ENCODE measurements around the gene FBXL17.
"Not testable (repeated sequence)": the region's sequence is repeated elsewhere in the genome, so short reads cannot be mapped to it uniquely, and the experiment has no call there.

FBXL17 gene

DNA sequence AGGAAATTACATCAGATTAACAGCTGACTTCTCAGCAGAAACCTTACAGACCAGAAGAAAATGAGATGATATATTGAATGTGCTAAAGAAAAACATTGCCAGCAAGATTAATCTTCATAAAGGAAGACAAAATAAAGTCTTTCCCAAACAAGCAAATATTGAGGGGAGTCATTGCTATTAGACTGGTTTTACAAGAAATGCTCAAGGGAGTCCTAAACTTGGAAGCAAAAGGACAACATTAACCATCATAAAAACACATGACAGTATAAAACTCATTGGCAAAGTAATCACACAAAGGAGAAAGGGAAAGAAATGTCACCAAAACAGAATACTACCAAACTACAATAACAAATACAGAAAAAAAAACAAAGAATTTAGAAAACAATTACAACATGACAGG is 101.7 kb downstream of the FBXL17 start:
- H3K4me3 ChIP-seq (ENCODE audit: low read depth, low read length), result no peak overlapping the region
- TF ChIP-seq, protein P1, sequence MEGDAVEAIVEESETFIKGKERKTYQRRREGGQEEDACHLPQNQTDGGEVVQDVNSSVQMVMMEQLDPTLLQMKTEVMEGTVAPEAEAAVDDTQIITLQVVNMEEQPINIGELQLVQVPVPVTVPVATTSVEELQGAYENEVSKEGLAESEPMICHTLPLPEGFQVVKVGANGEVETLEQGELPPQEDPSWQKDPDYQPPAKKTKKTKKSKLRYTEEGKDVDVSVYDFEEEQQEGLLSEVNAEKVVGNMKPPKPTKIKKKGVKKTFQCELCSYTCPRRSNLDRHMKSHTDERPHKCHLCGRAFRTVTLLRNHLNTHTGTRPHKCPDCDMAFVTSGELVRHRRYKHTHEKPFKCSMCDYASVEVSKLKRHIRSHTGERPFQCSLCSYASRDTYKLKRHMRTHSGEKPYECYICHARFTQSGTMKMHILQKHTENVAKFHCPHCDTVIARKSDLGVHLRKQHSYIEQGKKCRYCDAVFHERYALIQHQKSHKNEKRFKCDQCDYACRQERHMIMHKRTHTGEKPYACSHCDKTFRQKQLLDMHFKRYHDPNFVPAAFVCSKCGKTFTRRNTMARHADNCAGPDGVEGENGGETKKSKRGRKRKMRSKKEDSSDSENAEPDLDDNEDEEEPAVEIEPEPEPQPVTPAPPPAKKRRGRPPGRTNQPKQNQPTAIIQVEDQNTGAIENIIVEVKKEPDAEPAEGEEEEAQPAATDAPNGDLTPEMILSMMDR (IDR thresholded peaks at IDR 0.05; ENCODE audit: low read depth, low read length), result no peak

DNA sequence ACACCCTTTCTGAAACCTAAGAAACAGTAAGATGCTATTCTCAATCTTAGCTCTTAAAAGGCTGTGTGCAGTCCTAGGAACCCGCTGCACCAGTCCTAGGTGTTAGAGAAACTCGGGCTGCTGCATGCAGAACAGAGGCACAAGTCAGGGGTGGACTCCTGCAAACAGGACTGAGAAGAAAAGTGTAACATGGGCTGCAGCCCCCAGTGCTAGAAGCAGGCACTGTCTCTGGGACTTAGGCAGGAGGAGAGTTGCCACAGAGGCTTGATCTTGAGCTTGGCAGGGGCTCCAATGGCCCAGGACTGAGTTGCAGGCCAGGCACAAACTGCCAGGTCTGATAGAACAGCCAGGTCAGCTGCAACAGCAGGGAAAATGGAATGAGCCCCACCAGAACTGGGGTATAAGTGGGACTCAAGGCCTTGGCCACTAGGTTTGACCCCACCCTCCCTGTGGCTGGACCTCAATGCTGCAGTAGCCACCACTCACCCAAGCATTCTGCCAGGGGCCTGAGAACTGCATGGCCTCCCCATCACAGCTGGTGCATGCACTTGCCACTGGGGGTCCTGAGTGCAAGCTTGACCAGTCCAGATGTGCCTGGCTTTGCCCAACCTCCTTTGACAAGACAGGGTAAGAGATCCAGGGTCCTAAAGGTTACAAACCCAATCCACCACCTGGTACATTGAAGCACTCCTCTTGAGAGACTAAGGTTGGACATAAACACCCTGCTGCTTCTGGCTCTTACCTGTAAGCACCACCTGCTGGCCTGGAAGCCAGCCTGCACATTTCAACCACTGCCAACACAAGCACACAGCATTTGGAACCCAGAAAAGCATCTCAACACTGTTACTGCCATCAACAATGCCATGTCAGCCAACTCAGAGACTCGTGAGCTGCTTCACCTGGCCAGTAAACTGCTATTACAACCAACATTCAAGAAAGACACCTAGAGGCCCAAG is 103.3 kb downstream of the FBXL17 start:
- no peak overlapping the region for H3K4me3 ChIP-seq (ENCODE audit: low read depth, low read length)
- TF ChIP-seq, protein P1 (IDR thresholded peaks at IDR 0.05; ENCODE audit: low read depth, low read length), result no peak

DNA sequence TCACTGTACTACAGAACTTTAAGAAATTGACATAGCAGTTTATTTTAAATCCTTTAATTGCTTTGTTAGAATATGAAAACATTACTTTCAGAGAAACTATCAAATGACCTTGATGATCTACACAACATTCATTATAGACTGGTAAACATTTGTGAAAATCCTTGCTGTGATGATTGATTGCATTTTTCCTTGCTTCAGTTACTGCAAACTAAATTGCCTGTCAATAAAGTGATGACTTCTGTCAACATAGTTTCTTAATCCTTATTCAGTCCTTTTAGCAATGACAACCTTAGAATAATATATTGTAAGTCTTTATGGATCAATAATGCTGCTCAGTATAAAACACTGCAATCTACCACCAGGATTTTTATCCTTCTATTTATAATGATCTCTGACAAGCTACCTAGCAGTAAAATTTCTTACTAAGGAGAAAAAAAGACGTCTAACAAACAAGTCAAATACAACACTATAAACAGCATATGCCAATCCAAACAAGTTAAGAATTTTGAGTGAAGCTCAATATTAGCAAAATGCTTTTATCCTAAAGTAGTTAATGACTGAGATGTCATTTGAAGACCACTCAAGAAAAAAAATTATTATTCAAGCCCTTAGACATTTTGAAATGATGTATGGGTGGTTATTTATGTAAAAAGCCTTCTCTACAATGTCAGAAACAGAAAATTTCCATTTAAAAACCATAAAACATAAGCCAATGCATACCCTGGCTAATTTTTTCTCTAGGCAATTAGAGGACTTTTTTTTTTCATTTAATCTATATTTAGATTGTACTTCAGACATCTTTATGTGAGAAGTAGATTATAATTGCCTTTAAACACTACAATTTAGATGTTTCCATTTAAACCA is 105.5 kb downstream of the FBXL17 start:
- TF ChIP-seq, protein P1 (IDR thresholded peaks at IDR 0.05; ENCODE audit: low read depth, low read length), result no peak
- H3K4me3 ChIP-seq (ENCODE audit: low read depth, low read length), result no peak overlapping the region

DNA sequence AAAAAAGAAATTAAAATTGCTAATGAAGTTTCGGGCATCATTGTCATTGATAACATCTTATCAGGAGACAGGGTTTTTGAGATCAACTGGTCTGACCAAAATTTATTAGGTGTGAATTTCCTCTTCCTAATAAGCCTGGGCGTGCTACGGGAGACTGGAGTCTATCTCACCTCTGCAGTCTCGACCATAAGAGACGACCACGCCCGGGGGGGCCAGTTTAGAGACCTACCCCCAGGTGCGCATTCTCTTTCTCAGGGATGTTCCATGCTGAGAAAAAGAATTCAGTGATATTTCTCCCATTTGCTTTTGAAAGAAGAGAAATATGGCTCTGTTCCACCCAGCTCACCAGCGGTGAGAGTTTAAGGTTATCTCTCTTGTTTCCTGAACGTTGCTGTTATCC is 107.8 kb downstream of the FBXL17 start:
- not testable (repeated sequence) for H3K4me3 ChIP-seq (ENCODE audit: low read depth, low read length)

DNA sequence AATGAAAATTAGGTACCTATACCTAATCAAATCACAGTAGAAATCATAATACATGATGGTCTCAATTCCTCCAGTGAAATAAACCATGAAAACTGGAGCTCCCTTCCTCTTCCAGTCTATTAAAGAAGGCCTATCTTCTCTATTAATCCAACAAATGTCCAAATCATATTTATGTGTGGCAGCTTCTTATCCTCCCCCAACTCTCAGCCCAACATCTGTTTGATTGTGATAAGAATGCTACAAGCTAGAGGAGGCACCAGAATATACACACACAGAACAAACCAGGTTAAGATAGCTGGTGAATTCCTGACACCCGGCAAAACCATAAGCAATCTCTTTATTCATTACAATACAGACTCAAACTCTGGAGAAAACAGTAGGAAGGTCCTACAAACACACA is 110.8 kb downstream of the FBXL17 start:
- TF ChIP-seq, protein P1 (IDR thresholded peaks at IDR 0.05; ENCODE audit: low read depth, low read length), result no peak

DNA sequence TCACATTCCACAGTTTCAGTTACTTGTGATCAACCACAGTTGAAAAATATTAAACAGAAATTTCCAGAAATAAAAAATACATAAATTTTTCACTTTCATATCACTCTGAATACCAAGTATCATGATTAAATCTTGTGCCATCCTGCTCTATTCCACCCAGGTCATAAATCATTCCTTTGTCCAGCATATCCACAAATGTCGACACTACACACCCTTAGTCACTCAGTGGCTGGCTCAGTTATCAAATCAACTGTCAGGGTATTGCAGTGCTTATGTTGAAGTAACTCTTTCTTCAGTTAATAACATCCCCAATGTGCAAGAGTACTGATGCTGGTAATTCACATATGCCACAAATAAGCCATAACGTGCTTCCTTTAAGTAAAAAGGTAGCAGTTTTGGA is 115.7 kb downstream of the FBXL17 start:
- TF ChIP-seq, protein P1 (IDR thresholded peaks at IDR 0.05; ENCODE audit: low read depth, low read length), result no peak
- no peak overlapping the region for H3K4me3 ChIP-seq (ENCODE audit: low read depth, low read length)

More for the DNA sequence above, 110.8 kb downstream of the FBXL17 start:
- H3K4me3 ChIP-seq (ENCODE audit: low read depth, low read length), result no peak overlapping the region

DNA sequence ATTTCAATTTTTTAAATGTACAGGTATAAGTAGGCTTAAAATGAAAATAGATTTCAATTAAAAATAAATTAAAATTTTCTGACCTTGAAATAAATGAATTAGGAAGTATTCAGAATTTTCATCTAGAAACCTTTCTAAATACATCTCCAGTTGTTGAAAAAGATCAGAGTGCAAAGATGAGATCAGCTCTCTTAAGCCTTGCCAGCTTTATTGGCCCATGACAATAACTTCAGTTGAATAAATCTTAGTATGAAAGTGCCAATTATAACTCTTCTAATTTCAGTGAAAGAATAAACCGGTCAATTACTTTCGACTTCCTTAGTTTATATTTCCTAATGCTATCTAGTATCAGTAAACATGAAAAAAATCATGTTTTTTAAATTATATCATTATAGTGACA is 117.4 kb downstream of the FBXL17 start:
- TF ChIP-seq, protein P1 (IDR thresholded peaks at IDR 0.05; ENCODE audit: low read depth, low read length), result no peak
- no peak overlapping the region for H3K4me3 ChIP-seq (ENCODE audit: low read depth, low read length)

Data from WI38 (cell line).